Posterior vena cava (tissue), 2 donors: ENCODE data around the gene C2orf76. TPM values are rescaled to one million over a fixed set of nuclear protein-coding genes. Genes with fewer than 3 reads are reported as not detected.
"Not testable (repeated sequence)": the region's sequence is repeated elsewhere in the genome, so short reads cannot be mapped to it uniquely, and the experiment has no call there.

Experiments used
- DNase-seq: peaks from one replicate; pipeline ENCODE4 v3.0.0-alpha.2; 2020; ENCODE audit warnings: low spot score
- intact Hi-C, 2 donors: fragments of 100-400 bp; cut with DNase I; formaldehyde crosslinking; loops; one replicate each; pipeline versions ENCODE4 v1.14.1 to v1.14.2; 2022 to 2023
- long read RNA-seq, 2 donors: library from polyadenylated mRNA; unstranded; transcript quantifications; one replicate each; pipeline ENCODE4 v2.0.0, GENCODE V29; 2020 to 2021
- total RNA-seq, 2 donors: library from RNA; stranded (reverse); fragmentation: NEBNext Ultra II Directional; extraction: Animal tissue kit (Norgen Biotek cat#: 25700); gene quantifications; one replicate each; pipeline ENCODE4 v1.2.1, GENCODE V29; 2021
- donor health status: DM: yes; HTN: yes; CAD: no.
- donor health status: DM: yes; HTN: yes; CAD: no.

The C2orf76 gene
- 10 to 100 TPM in 1 of 2 donors, 1 to 10 TPM in 1; 9.2 to 12.1 TPM for total RNA-seq
- long read RNA-seq, donor 1, partial matches to known transcripts = 0 of 1 reads
- long read RNA-seq, donor 1, other reads (novel, unspliced or antisense) = 0 of 1 reads
- long read RNA-seq, donor 2, transcript C2orf76-201 (6 exons, 676 nt) = major isoform, 5 of 7 reads
- long read RNA-seq, donor 2, partial matches to known transcripts = 1 of 7 reads
- long read RNA-seq, donor 2, other reads (novel, unspliced or antisense) = 1 of 7 reads

DNA sequence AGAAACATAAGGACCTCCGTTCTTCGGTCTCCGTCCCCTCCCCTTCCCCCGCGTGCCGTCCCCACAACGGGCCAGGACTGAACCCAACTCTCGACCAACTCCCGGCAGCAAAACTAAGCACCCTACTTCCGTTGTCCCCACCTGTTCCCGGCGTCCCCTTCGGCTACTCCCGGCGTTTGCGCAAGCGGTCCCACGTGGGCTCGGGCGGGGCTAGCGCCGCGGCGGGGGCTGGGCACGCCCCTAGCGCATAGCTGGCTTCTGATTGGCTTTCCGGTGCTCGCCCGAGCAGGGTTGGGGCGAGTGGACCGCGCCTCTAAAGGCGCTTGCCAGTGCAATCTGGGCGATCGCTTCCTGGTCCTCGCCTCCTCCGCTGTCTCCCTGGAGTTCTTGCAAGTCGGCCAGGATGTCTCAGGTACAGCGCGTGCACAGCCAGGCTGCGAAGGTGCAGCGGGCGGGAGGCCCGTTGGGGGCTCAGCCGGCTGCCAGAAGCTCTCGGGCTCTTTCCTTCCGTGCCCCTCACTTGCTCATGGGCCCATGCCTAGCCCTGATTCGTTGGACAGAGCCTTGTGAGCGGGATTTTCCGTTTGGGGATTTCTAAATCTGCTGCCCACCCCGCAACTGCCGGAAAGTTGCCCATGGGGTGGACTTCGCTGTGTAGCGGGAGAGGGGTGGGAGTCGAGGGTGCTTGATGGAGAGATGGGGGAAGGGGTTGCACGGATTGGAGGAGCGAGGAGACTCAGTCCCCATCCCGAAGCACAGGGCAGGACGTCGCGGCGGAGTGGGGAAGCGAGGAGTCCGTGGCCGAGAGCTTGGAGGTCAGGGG is at the start of gene C2orf76, which contains the start of gene DBI:
Gene C2orf76, minus strand, starts transcription at position 186 of the 823 bp plus-strand sequence. CDS start 26,875 bp downstream, outside the sequence.
Gene DBI, plus strand, starts transcription at position 329 of the 823 bp plus-strand sequence. Its CDS starts 75 bp downstream, at position 404.
- peak; percentile 99 for DNase-seq
- intact Hi-C loops = no loop called here

DNA sequence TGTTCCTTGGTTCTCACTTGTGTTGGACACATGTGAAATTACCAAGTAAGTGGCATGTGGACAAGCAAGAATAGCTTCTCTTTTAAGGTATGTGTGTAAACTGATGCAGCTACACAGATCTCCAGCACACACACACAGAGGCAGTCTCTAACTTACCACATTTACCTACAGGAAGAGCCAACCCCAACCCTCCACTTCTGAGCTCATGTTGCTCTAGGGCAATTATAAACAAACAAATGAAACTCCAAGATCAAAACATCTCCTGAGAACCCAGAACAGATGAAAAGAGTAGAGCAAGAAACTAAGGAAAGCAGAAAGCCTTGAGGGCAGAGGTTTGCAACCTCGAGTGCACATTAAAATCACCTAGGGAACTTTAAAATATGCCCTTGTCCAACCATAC is 49.0 kb upstream of the C2orf76 start:
- no peak for DNase-seq
- intact Hi-C loops = no loop called here

- DNase-seq = no peak
- intact Hi-C loops = no loop called here
Measured at GRCh38 chr2:119414894-119415293, 48.3 kb upstream of the C2orf76 start.

DNA sequence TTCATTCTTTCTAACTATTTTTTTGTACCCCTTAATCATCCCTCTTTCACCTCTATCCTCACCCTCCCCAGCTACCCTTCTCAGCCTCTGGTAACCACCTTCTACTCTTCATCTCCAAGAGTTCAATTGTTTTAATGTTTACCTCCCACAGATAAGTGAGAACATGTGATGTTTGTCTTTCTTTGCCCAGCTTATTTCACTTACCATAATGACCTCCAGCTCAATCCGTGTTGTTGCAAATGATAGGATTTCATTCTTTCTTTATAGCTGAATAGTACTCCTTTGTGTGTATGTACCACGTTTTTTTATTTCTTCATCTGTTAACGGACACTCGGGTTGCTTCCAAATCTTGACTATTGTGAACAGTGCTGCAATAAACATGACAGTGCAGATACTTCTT is 42.9 kb upstream of the C2orf76 start:
- DNase-seq = no peak
- intact Hi-C loops = loop anchor here in 1 of 2 donors (5.0 kb wide), 1 partner anchor 68 kb away; no protein-coding TSS in a partner anchor

DNA sequence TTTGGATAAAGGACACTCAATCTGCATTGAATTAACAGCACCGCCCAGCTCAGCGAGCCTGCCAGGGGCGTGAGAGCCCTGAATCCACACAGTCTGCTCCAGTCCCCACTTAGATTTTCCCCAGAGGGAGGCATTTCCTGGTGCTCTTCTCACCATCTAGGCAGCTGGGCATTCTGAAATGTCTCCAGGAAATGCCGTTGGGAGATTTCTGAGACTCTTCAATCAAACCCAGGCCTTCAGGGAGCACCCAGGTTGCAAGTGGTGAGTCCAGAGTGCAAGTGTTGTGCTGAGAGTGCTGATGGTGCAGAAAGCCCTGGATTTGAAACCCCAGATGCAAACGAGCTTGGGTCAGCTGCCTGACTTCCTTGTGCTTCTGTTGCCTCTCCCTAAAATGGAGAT is 41.6 kb upstream of the C2orf76 start:
- DNase-seq = no peak
- intact Hi-C loops = loop anchor here in 1 of 2 donors (5.0 kb wide), 1 partner anchor 69 kb away; no protein-coding TSS in a partner anchor

DNA sequence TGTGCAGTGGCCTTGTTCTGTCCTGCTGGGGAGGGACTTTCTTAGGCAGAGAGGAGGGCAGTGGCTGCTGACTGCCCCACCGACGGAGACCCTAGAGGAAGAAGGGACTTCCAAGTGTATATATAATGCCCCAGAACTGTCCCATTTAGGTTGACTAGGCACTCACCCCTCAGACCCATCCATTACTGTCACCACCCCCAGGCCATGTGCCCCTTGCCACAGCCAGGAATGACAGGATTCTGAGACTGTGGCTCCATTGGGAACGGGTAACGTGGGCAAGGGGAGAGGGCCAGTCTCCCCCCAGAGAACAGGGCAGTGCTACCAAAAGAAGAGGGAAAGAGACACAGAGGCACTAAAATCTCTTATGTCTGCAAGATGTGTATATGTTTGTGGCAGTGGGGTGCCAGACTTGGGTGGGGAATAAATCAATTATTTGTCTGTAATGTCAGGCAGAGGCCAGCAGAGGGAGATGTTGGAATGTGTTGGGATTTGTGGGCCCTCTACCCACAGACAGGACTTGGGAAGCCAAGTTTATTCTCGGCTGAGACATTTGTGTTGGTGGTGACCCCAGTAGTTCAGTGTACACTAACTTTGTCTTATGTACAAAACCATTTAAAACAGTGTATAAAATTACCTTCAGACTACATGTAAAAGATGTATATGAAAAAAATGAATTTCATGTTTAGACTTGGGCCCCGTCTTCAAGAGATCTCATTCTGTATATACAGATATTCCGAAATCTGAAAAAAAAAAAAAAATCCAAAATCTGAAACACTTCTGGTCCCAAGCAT is 41.0 kb upstream of the C2orf76 start:
- no peak for DNase-seq
- intact Hi-C loops = loop anchor here (2.0 to 5.0 kb wide), 2 partner anchors 69 to 70 kb away; no protein-coding TSS in a partner anchor

- intact Hi-C loops = loop anchor here in 1 of 2 donors (5.0 kb wide), 1 partner anchor 72 kb away; no protein-coding TSS in a partner anchor
- DNase-seq = no peak
Measured at GRCh38 chr2:119405151-119405550, 38.5 kb upstream of the C2orf76 start.

DNA sequence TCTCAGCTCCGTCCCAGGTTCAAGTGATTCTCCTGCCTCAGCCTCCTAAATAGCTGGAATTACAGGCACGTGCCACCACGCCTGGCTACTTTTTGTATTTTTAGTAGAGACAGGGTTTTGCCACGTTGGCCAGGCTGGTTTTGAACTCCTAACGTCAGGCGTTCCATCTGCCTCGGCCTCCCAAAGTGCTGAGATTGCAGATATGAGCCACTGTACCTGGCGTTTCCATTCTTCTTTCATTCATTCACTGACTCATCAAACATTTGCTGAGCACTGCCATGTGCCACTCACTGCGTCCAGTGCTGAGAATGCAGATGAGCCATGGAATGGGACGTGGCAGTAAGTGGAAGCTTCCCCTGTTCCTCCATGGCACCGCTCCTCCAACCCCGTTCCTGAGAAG is 37.0 kb upstream of the C2orf76 start:
- DNase-seq = not testable (repeated sequence)

DNA sequence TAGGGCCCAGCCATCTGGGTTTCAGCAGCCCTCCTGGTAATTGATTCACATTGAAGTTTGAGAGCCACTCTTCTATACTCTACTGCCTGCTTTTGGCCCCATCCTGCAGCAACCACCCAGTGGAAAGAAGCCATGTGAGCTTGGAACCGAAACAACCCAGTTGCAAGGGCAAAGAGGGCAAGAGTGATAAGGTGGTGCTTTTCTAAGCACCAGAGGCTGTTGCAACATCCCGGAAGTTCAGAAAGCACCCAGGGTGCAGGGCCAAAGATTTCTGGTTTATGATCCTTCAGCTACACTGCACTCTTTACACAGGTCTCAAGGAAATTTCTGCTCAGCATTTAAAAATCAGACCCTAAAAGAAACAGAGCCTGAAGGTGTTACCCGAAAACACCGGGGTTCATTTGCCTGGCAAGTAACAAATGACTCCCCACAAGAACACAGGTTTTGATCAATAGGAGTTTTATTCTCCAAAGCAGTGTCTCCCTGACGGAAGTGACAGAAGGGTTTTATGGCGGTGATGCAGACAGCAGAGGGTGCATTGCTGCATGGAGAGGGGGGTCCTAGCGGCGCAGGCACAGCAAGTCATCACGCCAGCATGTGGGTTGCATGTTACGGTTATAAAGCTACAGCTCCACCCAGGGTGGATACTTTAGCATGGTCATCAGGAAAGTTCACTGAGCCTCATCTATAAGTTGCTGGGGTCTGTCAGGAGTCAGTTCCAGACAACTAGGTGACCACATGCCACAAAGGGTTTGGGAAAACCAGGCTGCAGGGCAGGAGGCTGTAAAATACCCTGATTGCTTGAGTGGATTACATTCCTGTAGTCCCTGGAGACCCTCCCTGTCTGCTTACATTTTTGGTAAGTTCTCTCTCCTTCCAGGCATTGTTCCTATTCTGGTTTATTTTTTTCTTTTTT is 36.3 kb upstream of the C2orf76 start:
- intact Hi-C loops = no loop called here
- DNase-seq = no peak

More for the DNA sequence above, 37.0 kb upstream of the C2orf76 start:
- intact Hi-C loops = loop anchor here in 1 of 2 donors (1.0 kb wide), 1 partner anchor 35 kb away; no protein-coding TSS in a partner anchor

- intact Hi-C loops = no loop called here
- DNase-seq = no peak
Measured at GRCh38 chr2:119402106-119402505, 35.5 kb upstream of the C2orf76 start.

- DNase-seq = no peak
- intact Hi-C loops = no loop called here
Measured at GRCh38 chr2:119397196-119397595, 30.6 kb upstream of the C2orf76 start.

GRCh38 chr2:119393971-119394748 is 27.5 kb upstream of the C2orf76 start:
- no peak for DNase-seq
- intact Hi-C loops = no loop called here

- DNase-seq = peak; percentile 85
- intact Hi-C loops = no loop called here
Measured at GRCh38 chr2:119389615-119390306, 23.1 kb upstream of the C2orf76 start.

DNA sequence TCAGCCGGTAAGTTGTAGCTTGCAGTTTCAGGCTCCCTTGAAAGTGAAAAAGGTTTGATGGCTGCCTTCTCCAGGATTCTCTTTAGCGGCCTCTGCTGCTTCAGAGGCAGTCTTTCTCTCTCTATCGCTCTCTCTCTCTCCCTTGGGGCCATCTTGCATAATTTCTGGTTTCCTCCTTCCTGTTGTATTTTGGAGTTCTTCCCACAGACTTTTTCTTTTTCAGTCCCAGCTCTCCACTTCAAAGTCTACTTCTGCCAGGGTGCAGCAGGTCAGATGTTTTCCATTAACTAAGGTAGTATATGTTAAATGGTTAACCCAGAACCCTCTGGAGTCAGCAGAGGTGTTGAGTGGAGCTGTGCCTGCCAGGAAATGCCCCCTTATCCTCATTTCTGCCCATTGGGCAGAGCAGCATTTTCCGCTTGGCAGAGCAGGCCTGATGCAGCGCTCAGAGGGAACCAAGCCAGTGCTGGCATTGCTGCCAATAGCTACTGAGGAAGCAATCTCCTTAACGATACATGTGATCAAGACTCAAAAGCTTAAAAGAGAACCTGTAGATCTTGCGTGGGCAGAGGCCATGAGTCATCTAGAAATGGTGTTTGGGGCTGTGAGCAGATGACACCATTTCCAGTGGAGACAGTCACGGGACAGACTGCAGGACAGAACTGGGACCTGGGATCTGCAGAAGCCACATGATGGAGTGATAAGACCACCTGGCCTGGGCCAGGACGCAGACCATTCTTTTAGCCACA is 20.9 kb upstream of the C2orf76 start:
- peak; percentile 90 for DNase-seq
- intact Hi-C loops = no loop called here

DNA sequence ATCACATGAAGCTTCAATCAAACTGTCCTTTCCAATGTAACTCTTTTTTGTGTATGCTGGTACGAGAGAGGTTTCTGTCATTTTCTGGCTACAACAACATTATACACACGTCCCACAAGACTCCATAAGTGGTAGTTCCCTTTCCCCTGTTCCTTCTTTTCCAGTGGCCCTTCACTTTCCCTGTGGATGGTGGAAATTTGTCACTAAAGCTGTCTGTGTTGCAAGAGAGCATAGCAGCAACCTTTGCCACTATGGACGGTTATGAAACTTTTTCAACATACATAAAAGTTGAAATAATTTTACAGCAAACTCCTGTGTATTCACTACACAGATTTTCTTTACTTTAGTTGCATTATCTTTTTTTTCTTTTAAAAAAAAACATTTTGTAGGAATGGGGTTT is 18.8 kb upstream of the C2orf76 start:
- intact Hi-C loops = no loop called here
- no peak for DNase-seq

DNA sequence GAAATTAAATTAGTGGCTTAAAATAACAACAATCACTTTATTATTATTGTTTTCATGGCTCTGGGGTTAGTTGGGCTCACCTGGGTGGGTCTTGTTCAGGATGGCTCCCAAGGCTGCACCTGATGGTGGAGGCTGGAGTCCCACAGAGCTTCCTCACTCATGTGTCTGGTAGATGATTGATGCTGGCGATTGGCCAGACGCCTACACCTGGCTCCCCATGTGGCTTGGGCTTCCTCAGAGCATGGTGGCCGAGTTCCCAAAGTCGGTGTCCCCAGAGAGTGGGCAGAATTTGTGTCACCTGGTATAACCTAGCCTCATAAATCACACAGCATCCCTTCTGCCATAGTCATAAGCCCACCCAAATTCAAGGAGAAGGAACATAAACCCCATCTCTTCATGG is 18.3 kb upstream of the C2orf76 start:
- intact Hi-C loops = no loop called here
- no peak for DNase-seq
